Hypothalamus (tissue), 51 donors: ENCODE measurements around the gene BMAL1.
A peak's percentile ranks its signal among the peaks of the same experiment; 100 is the strongest.

Source experiments
- DNase-seq, 51 donors: peaks; one replicate each; lab custom pipeline; 2025; lab: John Stamatoyannopoulos, UW

The BMAL1 gene

GRCh38 chr11:13290221-13290980 lies 12.8 kb downstream of the BMAL1 start:
- no peak for DNase-seq

DNA sequence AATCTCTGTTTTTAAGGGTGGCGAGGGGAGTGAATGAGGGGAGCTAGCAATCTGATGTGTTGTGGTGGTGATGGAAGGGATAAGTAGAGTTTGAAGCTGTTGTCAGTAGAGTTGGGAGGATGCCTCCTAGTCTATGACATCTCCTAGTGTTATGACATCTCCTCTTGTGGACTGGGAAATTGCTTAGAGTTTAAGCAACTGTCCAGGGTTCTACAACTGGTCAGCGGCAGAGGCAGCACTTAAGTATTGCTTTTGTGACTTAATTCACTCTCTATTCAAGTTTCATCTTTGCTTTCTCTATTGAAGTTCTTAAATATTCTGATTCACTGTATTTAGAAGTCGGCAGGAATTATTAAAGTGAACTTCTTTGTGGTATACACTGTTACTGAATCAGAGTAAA lies 13.8 kb downstream of the BMAL1 start:
- no peak for DNase-seq

GRCh38 chr11:13291800-13292199 lies 14.2 kb downstream of the BMAL1 start:
- DNase-seq, result peak in 3 of 51 donors; percentile 16 to 24 (median 21)

- no peak for DNase-seq
These were observed 15.4 kb downstream of the BMAL1 start for GRCh38 chr11:13292970-13293369.

GRCh38 chr11:13294178-13294577 lies 16.6 kb downstream of the BMAL1 start:
- DNase-seq, result no peak

- no peak for DNase-seq
These were observed 17.4 kb downstream of the BMAL1 start for GRCh38 chr11:13294771-13295579.

- no peak for DNase-seq
These were observed 19.8 kb downstream of the BMAL1 start for GRCh38 chr11:13297308-13297916.

DNA sequence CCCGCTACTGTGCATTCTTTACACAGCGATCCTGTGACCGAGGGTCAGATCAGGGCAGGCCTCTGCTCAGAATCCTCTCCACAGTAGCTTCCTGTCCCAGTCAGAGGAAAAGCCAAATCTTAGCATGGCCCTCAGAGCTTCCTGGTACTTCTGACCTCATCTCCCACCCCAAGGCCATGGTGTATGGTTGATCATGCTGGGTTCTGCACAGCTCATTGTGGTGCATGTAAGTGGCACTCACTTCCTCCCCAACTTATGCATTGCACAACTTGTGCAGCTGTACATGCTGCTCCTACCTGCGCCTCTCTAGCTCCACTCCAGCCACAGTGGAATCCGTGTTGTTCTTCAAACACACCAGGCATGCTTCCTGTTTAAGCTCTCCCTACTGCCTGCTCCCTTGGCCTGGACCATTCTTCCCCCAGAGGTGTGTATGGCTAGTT lies 20.3 kb downstream of the BMAL1 start:
- DNase-seq, result peak in 1 of 51 donors; percentile 23

- no peak for DNase-seq
These were observed 21.2 kb downstream of the BMAL1 start for GRCh38 chr11:13298765-13299164.

GRCh38 chr11:13301522-13301921 lies 23.9 kb downstream of the BMAL1 start:
- no peak for DNase-seq

GRCh38 chr11:13302420-13302958 lies 24.9 kb downstream of the BMAL1 start:
- peak in 5 of 51 donors; percentile 4 to 39 (median 16) for DNase-seq

DNA sequence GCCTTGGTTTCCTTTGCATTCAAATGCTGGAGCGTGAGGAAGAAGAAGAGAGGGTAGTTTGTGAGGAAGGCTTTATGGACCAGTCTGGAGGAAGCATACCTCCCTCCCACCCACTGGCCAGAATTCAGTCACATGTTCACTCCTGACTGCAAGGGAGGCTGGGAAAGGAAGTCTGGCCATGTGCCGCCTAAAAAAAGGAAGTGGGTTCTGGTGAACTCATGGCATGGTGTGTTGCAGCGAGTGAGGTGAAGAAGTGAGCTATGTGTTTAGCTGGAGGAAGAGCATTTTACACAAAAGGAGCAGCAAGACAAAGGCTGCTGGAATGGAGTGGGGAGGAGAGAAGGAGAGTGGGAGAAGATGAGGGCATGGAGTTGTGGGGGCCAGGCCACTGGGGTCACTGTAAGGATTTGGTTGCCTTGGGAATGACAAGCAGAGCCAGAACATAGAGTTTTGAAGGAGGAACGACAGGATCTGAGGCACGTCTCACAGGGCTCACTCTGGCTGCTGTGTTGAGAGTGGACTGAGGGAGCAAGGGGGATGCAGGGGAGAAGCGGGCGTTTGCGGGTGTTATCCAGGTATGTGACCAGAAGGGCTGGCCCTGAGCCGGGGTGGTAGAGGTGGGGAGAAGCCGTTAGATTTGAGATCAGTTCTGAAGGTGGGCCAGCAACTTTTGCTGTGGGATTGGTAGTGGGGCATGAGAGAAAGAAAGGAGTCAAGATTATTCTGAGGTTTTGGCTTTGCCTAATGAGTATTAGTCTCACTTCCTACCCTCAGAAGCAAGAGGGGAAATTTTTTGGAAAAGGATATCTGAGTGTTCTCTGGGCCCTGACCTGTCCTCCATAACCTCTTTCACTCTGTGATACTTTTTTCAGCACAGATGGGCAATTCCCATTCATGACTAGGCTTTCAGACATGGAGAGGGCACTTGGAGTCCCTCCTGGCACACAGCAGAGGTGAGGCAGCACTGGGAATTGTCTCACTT lies 26.4 kb downstream of the BMAL1 start:
- peak in 2 of 51 donors; percentile 12 to 16 for DNase-seq

DNA sequence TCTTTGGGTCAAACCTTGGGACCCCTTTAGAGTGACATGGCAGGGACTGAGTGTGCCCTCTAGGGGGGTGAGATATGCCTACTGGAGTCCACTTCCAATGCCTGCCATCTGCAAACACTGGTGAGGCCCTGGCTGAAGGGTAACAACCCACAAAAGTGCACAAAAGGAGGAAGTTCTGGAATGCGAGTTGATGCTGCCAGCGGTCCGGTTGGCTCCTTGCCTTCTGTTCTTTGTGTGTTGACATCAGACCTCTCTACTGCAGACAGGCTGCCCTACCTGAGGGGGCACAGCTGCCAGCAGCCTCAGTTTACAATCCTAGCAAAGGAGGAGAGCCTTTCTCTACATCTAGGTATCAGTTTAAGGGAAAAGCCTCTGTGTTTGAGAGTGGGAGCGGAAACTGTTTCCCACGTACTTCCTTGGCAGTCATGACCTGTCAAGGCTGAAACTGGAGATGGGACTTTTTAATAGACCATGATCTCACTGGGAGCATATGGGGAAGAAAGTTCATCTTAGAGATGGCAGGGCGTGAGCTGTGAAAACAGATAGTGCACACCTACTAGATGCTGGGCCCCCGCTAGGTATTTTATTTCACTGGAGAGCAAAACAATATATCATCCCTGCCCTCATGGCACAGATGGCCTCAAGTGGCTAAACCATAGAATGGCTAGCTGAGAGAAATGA lies 27.2 kb downstream of the BMAL1 start:
- no peak for DNase-seq

DNA sequence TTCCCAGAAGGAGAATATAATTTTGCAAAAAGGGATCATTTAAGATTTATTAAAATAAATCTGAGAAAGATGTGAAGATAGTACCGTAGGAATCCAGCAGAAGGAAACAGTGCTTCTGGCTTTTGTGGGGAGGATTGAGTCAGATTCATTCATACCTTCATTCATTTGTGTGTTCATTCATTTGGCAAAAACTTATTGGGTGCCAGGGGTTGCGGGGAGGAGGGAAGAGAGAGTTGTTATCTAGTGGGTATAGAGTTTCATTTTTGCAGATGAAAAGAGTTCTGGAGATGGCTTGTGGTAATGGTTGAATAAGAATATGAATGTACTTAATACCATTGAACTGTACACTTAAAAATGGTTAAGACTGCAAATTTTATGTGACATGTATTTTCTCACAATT lies 31.1 kb downstream of the BMAL1 start:
- no peak for DNase-seq

GRCh38 chr11:13309156-13309555 lies 31.6 kb downstream of the BMAL1 start:
- no peak for DNase-seq

DNA sequence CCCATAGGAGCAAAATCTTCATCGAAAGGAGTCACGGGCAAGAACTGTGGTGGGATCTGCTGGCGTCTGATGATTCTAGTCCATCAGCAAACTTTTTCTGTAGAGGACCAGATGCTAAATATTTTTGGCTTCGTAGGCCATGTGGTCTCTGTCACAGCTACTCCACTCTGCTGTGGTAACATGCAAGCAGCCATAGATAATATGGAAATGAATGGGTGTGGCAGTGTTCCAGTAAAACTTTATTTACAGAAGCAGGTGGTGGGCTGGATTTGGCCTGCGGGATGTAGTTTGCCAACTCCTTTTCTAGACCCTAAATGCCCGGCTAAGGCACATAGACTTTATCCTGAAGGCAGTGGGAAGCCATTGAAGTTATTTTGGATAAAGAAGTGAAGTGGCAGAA lies 32.9 kb downstream of the BMAL1 start:
- no peak for DNase-seq

DNA sequence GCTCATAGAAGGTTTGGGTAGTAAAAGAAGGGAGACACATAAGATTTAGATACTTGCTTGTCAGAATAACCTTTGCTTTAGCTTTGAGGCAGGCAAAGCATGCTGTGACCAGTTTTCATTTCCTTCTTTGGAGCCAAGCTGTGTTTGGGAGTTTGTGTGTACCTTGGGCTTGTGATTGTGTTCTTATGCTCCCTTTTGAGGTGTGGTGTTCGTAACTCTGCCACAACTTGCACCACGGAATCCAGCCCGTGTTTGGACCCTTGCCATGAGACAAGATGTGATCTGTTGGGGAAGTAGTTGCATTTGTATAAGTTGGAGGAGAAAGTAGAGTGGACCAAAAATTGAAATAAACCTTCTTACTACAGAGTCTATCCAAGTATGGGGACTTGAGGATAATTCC lies 34.0 kb downstream of the BMAL1 start:
- DNase-seq, result no peak

- no peak for DNase-seq
These were observed 35.6 kb downstream of the BMAL1 start for GRCh38 chr11:13313005-13313819.
